ENCODE measurements around the gene OR56B1. TPM values are rescaled to one million over a fixed set of nuclear protein-coding genes. Genes with fewer than 3 reads are reported as not detected.

The OR56B1 gene
- total and polyA plus RNA-seq, 7 donors, result not detected

- Histone ChIP-seq H3K36me3 (ENCODE audit: insufficient read depth in 1 of 2, low read depth in 1 of 2) (no peaks in the 10 kb centered on the region), H3K27me3 (ENCODE audit: insufficient read depth in 3 of 3, low read length in 2 of 3) (no peaks in the 10 kb centered on the region), H3K4me1 (no peaks in the 10 kb centered on the region), H3K27ac (no peak overlapping the region), H3K4me3 (no peak overlapping the region), H3K9me3 (peaks cover 4% of the 10 kb centered on the region)
- WGBS, 3 donors, result 69 to 75% (median 71%) methylated on average over 6 of the region's 6 CpGs
- DNase-seq (no peak), ATAC-seq (no peak)
- intact Hi-C loops (cut with DNase I), result no loop called here
- TF ChIP-seq CTCF (IDR thresholded peaks at IDR 0.05), result no peak
Observed at GRCh38 chr11:5737670-5738392, 1.6 kb downstream of the OR56B1 start.

GRCh38 chr11:5738431-5738830 lies 2.2 kb downstream of the OR56B1 start:
- no peak for ATAC-seq
- TF ChIP-seq CTCF (IDR thresholded peaks at IDR 0.05), result no peak
- no peaks in the 10 kb centered on the region for H3K36me3 ChIP-seq (ENCODE audit: insufficient read depth in 1 of 2, low read depth in 1 of 2)

GRCh38 chr11:5746614-5747013 lies 10.4 kb downstream of the OR56B1 start:
- intact Hi-C loops (cut with DNase I), result no loop called here
- WGBS, 3 donors, result 89 to 91% (median 90%) methylated on average over 3 of the region's 3 CpGs
- H3K4me1 ChIP-seq, result no peaks in the 10 kb centered on the region
- H3K9me3 ChIP-seq, result peaks cover 3% of the 10 kb centered on the region
- no peak for DNase-seq
- no peak for TF ChIP-seq CTCF (IDR thresholded peaks at IDR 0.05)
- no peaks in the 10 kb centered on the region for H3K27me3 ChIP-seq (ENCODE audit: insufficient read depth in 3 of 3, low read length in 2 of 3)
- H3K4me3 ChIP-seq, result no peak overlapping the region
- ATAC-seq, result no peak
- no peak overlapping the region for H3K27ac ChIP-seq
- no peaks in the 10 kb centered on the region for H3K36me3 ChIP-seq (ENCODE audit: insufficient read depth in 1 of 2, low read depth in 1 of 2)

More at GRCh38 chr11:5738431-5738830, 2.2 kb downstream of the OR56B1 start:
- Histone ChIP-seq H3K4me1 (no peaks in the 10 kb centered on the region), H3K27ac (no peak overlapping the region), H3K27me3 (ENCODE audit: insufficient read depth in 3 of 3, low read length in 2 of 3) (no peaks in the 10 kb centered on the region), H3K4me3 (no peak overlapping the region), H3K9me3 (peaks cover 4% of the 10 kb centered on the region)
- intact Hi-C loops (cut with DNase I), result no loop called here
- 51 to 74% (median 57%) methylated on average over 1 of the region's 1 CpG for WGBS, 3 donors
- DNase-seq, result no peak

- H3K27ac ChIP-seq, result no peak overlapping the region
- H3K4me3 ChIP-seq, result no peak overlapping the region
- H3K4me1 ChIP-seq, result no peaks in the 10 kb centered on the region
- 72 to 82% (median 77%) methylated on average over 3 of the region's 3 CpGs for WGBS, 3 donors
- H3K9me3 ChIP-seq, result no peaks in the 10 kb centered on the region
- no peak for ATAC-seq
- no peak for DNase-seq
- intact Hi-C loops (cut with DNase I), result no loop called here
- H3K36me3 ChIP-seq (ENCODE audit: insufficient read depth in 1 of 2, low read depth in 1 of 2), result no peaks in the 10 kb centered on the region
- no peaks in the 10 kb centered on the region for H3K27me3 ChIP-seq (ENCODE audit: insufficient read depth in 3 of 3, low read length in 2 of 3)
- TF ChIP-seq CTCF (IDR thresholded peaks at IDR 0.05), result no peak
Observed at GRCh38 chr11:5749836-5750235, 13.6 kb downstream of the OR56B1 start.

- Histone ChIP-seq H3K27ac (no peak within 1 kb of the TSS), H3K4me1 (no peaks in the 10 kb centered on the region), H3K4me3 (no peak within 1 kb of the TSS), H3K27me3 (ENCODE audit: insufficient read depth in 3 of 3, low read length in 2 of 3) (no peaks in the 10 kb centered on the region), H3K36me3 (ENCODE audit: insufficient read depth in 1 of 2, low read depth in 1 of 2) (no peaks in the 10 kb centered on the region), H3K9me3 (no peaks in the 10 kb centered on the region)
- TF ChIP-seq CTCF (IDR thresholded peaks at IDR 0.05), result no peak
- ATAC-seq (no peak), DNase-seq (no peak)
- intact Hi-C loops (cut with DNase I), result no loop called here
- WGBS, 3 donors, result 88 to 100% (median 97%) methylated on average over 1 of the region's 1 CpG
Observed at GRCh38 chr11:5753943-5754342, 17.7 kb downstream of the OR56B1 start, which contains the start of gene OR52N4. OR52N4 (plus strand) TSS chr11:5754243; CDS start chr11:5754741, 498 bp downstream.

Data from psoas muscle (tissue), 8 donors.